Stimulated activated CD8-positive, alpha-beta memory T cell treated with anti-CD3 and anti-CD28 coated beads, Interleukin-12 subunit alpha, Interleukin-12 subunit beta, amount 100 ng/mL, for 1 hour (primary cell): ENCODE measurements around the gene MAGEA10.
"Not testable (repeated sequence)": the region's sequence is repeated elsewhere in the genome, so short reads cannot be mapped to it uniquely, and the experiment has no call there.

Experiments used
- DNase-seq: peaks from one replicate; pipeline ENCODE4 v3.0.0-alpha.2; 2020; ENCODE audit warnings: low read depth

Gene MAGEA10

GRCh38 chrX:152138388-152138784 lies at the start of gene MAGEA10:
Gene MAGEA10, minus strand, starts transcription at chrX:152138577. Its CDS starts 2,957 bp downstream, at chrX:152135620.
- no peak for DNase-seq

GRCh38 chrX:152177497-152178269 lies 39.3 kb upstream of the MAGEA10 start:
- DNase-seq = no peak

- no peak for DNase-seq
These were observed 38.7 kb upstream of the MAGEA10 start for GRCh38 chrX:152177052-152177451.

- DNase-seq = not testable (repeated sequence)
These were observed 37.5 kb upstream of the MAGEA10 start for GRCh38 chrX:152175892-152176291.

GRCh38 chrX:152173923-152174322 lies 35.5 kb upstream of the MAGEA10 start:
- not testable (repeated sequence) for DNase-seq

GRCh38 chrX:152170621-152171020 lies 32.2 kb upstream of the MAGEA10 start:
- DNase-seq = no peak

GRCh38 chrX:152165033-152165743 lies 26.8 kb upstream of the MAGEA10 start:
- no peak for DNase-seq

GRCh38 chrX:152157042-152157441 lies 18.7 kb upstream of the MAGEA10 start:
- DNase-seq = no peak

- no peak for DNase-seq
These were observed 17.5 kb upstream of the MAGEA10 start for GRCh38 chrX:152155766-152156310.

- DNase-seq = no peak
These were observed 15.7 kb upstream of the MAGEA10 start for GRCh38 chrX:152154050-152154449.

- no peak for DNase-seq
These were observed 12.9 kb upstream of the MAGEA10 start for GRCh38 chrX:152151256-152151655.

GRCh38 chrX:152149648-152150047 lies 11.3 kb upstream of the MAGEA10 start:
- DNase-seq = no peak

GRCh38 chrX:152139589-152139988 lies 1.2 kb upstream of the MAGEA10 start:
- DNase-seq = no peak

GRCh38 chrX:152137771-152138387 lies 498 bp downstream of the MAGEA10 start:
- DNase-seq = no peak

GRCh38 chrX:152136312-152136711 lies 2.1 kb downstream of the MAGEA10 start:
- no peak for DNase-seq

- no peak for DNase-seq
These were observed 6.9 kb downstream of the MAGEA10 start for GRCh38 chrX:152131525-152131924.

GRCh38 chrX:152129069-152129844 lies 9.1 kb downstream of the MAGEA10 start:
- DNase-seq = not testable (repeated sequence)

- no peak for DNase-seq
These were observed 21.1 kb downstream of the MAGEA10 start for GRCh38 chrX:152117305-152117704.

GRCh38 chrX:152108527-152108926 lies 29.9 kb downstream of the MAGEA10 start:
- DNase-seq = no peak

GRCh38 chrX:152103866-152104265 lies 34.5 kb downstream of the MAGEA10 start:
- DNase-seq = no peak

- DNase-seq = no peak
These were observed 52.2 kb downstream of the MAGEA10 start for GRCh38 chrX:152086141-152086540.
